ENCODE results near the gene GLA.
A peak's percentile ranks its signal among the peaks of the same experiment; 100 is the strongest.

The GLA gene

GRCh38 chrX:101407748-101408531 is at the start of gene GLA, which contains the start of gene HNRNPH2:
TSS of gene GLA (minus strand) at chrX:101407925. CDS start at chrX:101407903, 22 bp downstream.
TSS of gene HNRNPH2 (plus strand) at chrX:101408222. CDS start at chrX:101411989, 3,767 bp downstream.
- DNase-seq (ENCODE audit: extremely low read depth in 1 of 2, low read depth in 1 of 2) = peak; percentile 63 to 75

- no peak for DNase-seq (ENCODE audit: extremely low read depth in 1 of 2, low read depth in 1 of 2)
Observed at GRCh38 chrX:101452056-101452455, 44.3 kb upstream of the GLA start.

- DNase-seq (ENCODE audit: extremely low read depth in 1 of 2, low read depth in 1 of 2) = no peak
Observed at GRCh38 chrX:101450961-101451360, 43.2 kb upstream of the GLA start.

- no peak for DNase-seq (ENCODE audit: extremely low read depth in 1 of 2, low read depth in 1 of 2)
Observed at GRCh38 chrX:101450085-101450484, 42.4 kb upstream of the GLA start.

GRCh38 chrX:101449279-101449678 is 41.6 kb upstream of the GLA start:
- DNase-seq (ENCODE audit: extremely low read depth in 1 of 2, low read depth in 1 of 2) = no peak

- no peak for DNase-seq (ENCODE audit: extremely low read depth in 1 of 2, low read depth in 1 of 2)
Observed at GRCh38 chrX:101442085-101442484, 34.4 kb upstream of the GLA start.

GRCh38 chrX:101430457-101431078 is 22.8 kb upstream of the GLA start:
- no peak for DNase-seq (ENCODE audit: extremely low read depth in 1 of 2, low read depth in 1 of 2)

GRCh38 chrX:101429934-101430333 is 22.2 kb upstream of the GLA start:
- no peak for DNase-seq (ENCODE audit: extremely low read depth in 1 of 2, low read depth in 1 of 2)

- no peak for DNase-seq (ENCODE audit: extremely low read depth in 1 of 2, low read depth in 1 of 2)
Observed at GRCh38 chrX:101427954-101428353, 20.2 kb upstream of the GLA start.

GRCh38 chrX:101419489-101419888 is 11.8 kb upstream of the GLA start:
- no peak for DNase-seq (ENCODE audit: extremely low read depth in 1 of 2, low read depth in 1 of 2)

- DNase-seq (ENCODE audit: extremely low read depth in 1 of 2, low read depth in 1 of 2) = no peak
Observed at GRCh38 chrX:101417981-101418841, 10.5 kb upstream of the GLA start.

GRCh38 chrX:101417190-101417589 is 9.5 kb upstream of the GLA start:
- no peak for DNase-seq (ENCODE audit: extremely low read depth in 1 of 2, low read depth in 1 of 2)

GRCh38 chrX:101416691-101417090 is 9.0 kb upstream of the GLA start:
- no peak for DNase-seq (ENCODE audit: extremely low read depth in 1 of 2, low read depth in 1 of 2)

- no peak for DNase-seq (ENCODE audit: extremely low read depth in 1 of 2, low read depth in 1 of 2)
Observed at GRCh38 chrX:101415180-101416145, 7.7 kb upstream of the GLA start.

GRCh38 chrX:101411984-101412383 is 4.3 kb upstream of the GLA start:
- no peak for DNase-seq (ENCODE audit: extremely low read depth in 1 of 2, low read depth in 1 of 2)

- no peak for DNase-seq (ENCODE audit: extremely low read depth in 1 of 2, low read depth in 1 of 2)
Observed at GRCh38 chrX:101410461-101410860, 2.7 kb upstream of the GLA start.

GRCh38 chrX:101409043-101409442 is 1.3 kb upstream of the GLA start:
- DNase-seq (ENCODE audit: extremely low read depth in 1 of 2, low read depth in 1 of 2) = no peak

GRCh38 chrX:101408532-101408841 is 762 bp upstream of the GLA start:
- no peak for DNase-seq (ENCODE audit: extremely low read depth in 1 of 2, low read depth in 1 of 2)

- DNase-seq (ENCODE audit: extremely low read depth in 1 of 2, low read depth in 1 of 2) = no peak
Observed at GRCh38 chrX:101407167-101407747, 468 bp downstream of the GLA start.

GRCh38 chrX:101399825-101400224 is 7.9 kb downstream of the GLA start:
- no peak for DNase-seq (ENCODE audit: extremely low read depth in 1 of 2, low read depth in 1 of 2)
